GM21447 (cell line): ENCODE measurements around the gene SKAP1.

Source experiments
- ATAC-seq: cut with Tn5 transposase; IDR thresholded peaks from one replicate; pipeline ENCODE4 v1.9.1; 2021; ENCODE audit not compliant: unreplicated experiment

Gene SKAP1

GRCh38 chr17:48125829-48126531 lies 304.0 kb downstream of the SKAP1 start:
- no peak for ATAC-seq

GRCh38 chr17:48123776-48124388 lies 306.1 kb downstream of the SKAP1 start:
- ATAC-seq: no peak

- no peak for ATAC-seq
These were observed 306.9 kb downstream of the SKAP1 start for GRCh38 chr17:48123111-48123510.

- no peak for ATAC-seq
These were observed 307.4 kb downstream of the SKAP1 start for GRCh38 chr17:48122665-48123045.

- no peak for ATAC-seq
These were observed 307.9 kb downstream of the SKAP1 start for GRCh38 chr17:48121923-48122664.

- no peak for ATAC-seq
These were observed 316.8 kb downstream of the SKAP1 start for GRCh38 chr17:48113201-48113676.

GRCh38 chr17:48111937-48112241 lies 318.1 kb downstream of the SKAP1 start:
- no peak for ATAC-seq

- no peak for ATAC-seq
These were observed 319.3 kb downstream of the SKAP1 start for GRCh38 chr17:48110761-48111160.

- ATAC-seq: peak; percentile 69
These were observed 322.6 kb downstream of the SKAP1 start, which contains the start of gene SNX11 for GRCh38 chr17:48107137-48108055. Gene SNX11, plus strand, starts transcription at chr17:48107766. Its CDS starts 4,278 bp downstream, at chr17:48112044.

GRCh38 chr17:48106802-48107136 lies 323.2 kb downstream of the SKAP1 start:
- ATAC-seq: no peak

- no peak for ATAC-seq
These were observed 325.6 kb downstream of the SKAP1 start for GRCh38 chr17:48104440-48104839.

GRCh38 chr17:48102798-48103715 lies 327.0 kb downstream of the SKAP1 start:
- no peak for ATAC-seq

- no peak for ATAC-seq
These were observed 327.8 kb downstream of the SKAP1 start for GRCh38 chr17:48102043-48102750.

- peak; percentile 86 for ATAC-seq
These were observed 328.8 kb downstream of the SKAP1 start, which contains the start of gene CBX1 for GRCh38 chr17:48101012-48101720. Gene CBX1, minus strand, starts transcription at chr17:48101478. Its CDS starts 24,474 bp downstream, at chr17:48077004.

GRCh38 chr17:48100591-48101011 lies 329.4 kb downstream of the SKAP1 start:
- ATAC-seq: peak; percentile 10

GRCh38 chr17:48100160-48100559 lies 329.9 kb downstream of the SKAP1 start:
- no peak for ATAC-seq

- no peak for ATAC-seq
These were observed 334.4 kb downstream of the SKAP1 start for GRCh38 chr17:48095611-48096010.

- no peak for ATAC-seq
These were observed 336.5 kb downstream of the SKAP1 start for GRCh38 chr17:48093341-48094045.
